BLaER1 treated with 17β-estradiol and CSF1 and Interleukin-3, amounts not matched to agents 10 nM and 100 nM (cell line): ENCODE data around the gene DECR2.
A peak's percentile ranks its signal among the peaks of the same experiment; 100 is the strongest.

Source experiments
- H3K27ac ChIP-seq, 11 experiments: shearing (Covaris generic); formaldehyde crosslinking; 2 replicates each; pipeline ENCODE4 v1.8.1; 2022
- H3K27me3 ChIP-seq, 11 experiments: shearing (Covaris generic); formaldehyde crosslinking; 2 replicates each; pipeline ENCODE4 v1.8.1; 2022
- H3K36me3 ChIP-seq, 11 experiments: shearing (Covaris generic); formaldehyde crosslinking; 2 replicates each; pipeline ENCODE4 v1.8.1; 2022
- H3K4me1 ChIP-seq, 10 experiments: shearing (Covaris generic); formaldehyde crosslinking; 2 replicates each; pipeline ENCODE4 v1.8.1; 2022
- H3K4me2 ChIP-seq, 11 experiments: shearing (Covaris generic); formaldehyde crosslinking; 2 replicates each; pipeline ENCODE4 v1.8.1; 2022
- H3K4me3 ChIP-seq, 10 experiments: shearing (Covaris generic); formaldehyde crosslinking; 2 replicates each; pipeline ENCODE4 v1.8.1; 2022
- H3K9ac ChIP-seq, 11 experiments: shearing (Covaris generic); formaldehyde crosslinking; 2 replicates each; pipeline ENCODE4 v1.8.1; 2022
- H3K9me3 ChIP-seq, 11 experiments: shearing (Covaris generic); formaldehyde crosslinking; replicated peaks in 1 of 11; 2 replicates each; pipeline ENCODE4 v1.8.1; 2022
- H4K20me1 ChIP-seq, 11 experiments: shearing (Covaris generic); formaldehyde crosslinking; 2 replicates each; pipeline ENCODE4 v1.8.1; 2022
- Cebpa-rat ChIP-seq, 11 experiments: shearing (Covaris generic); IDR thresholded peaks; 2 replicates each; pipeline ENCODE4 v1.8.1; 2022

Gene DECR2

DNA sequence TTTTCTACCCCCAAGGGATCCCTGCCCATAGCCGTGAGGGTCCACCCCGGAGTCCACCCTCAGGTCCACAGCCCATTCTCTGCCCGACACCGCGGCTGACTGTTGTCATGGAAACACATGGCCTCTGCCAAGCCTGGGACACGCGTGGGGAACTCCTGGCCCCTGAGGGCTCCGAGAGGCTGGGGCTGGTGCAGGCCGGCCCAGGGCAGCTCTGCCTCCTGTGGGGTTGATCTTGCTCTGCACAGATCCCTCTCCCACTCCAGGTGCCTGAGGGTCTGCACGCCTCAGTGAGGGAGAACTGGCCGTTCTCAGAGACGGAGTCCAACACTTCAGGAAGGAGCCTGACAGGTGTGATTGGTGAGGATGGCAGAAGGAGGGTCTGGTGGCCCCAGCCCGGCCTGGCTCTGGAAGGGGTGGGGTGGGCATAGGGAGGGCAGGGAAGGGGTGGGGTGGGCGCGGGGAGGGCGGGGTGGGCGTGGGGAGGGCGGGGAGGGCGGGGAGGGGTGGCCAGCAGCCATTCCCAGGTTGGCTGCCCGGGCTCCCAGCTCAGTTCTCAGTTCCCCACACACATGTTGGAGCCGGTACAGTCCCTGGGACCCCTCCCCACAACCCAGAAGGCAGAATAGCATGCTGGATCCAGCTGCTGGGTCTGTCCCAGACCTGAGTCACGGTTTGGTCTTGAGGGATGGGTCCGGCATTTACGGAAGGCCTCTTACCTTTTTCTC, 37.8 kb upstream of the DECR2 start:
- no peak overlapping the region for H3K27ac ChIP-seq
- TF ChIP-seq Cebpa-rat (IDR thresholded peaks at IDR 0.05): no peak
- H4K20me1 ChIP-seq: peaks cover 0 to 50% (median 21%) of the 10 kb centered on the region in 11 experiments; a peak in 16 of 22 replicates
- peaks cover 13 to 64% (median 50%) of the 10 kb centered on the region in 10 experiments; a peak in 19 of 20 replicates for H3K4me1 ChIP-seq
- no peaks in the 10 kb centered on the region for H3K9me3 ChIP-seq
- no peak overlapping the region for H3K4me3 ChIP-seq
- H3K27me3 ChIP-seq: no peaks in the 10 kb centered on the region; a peak in 1 of 22 replicates
- peak overlapping the region in 10 of 11 experiments; percentile 37 to 91 (median 69); a peak in 15 of 22 replicates for H3K4me2 ChIP-seq
- H3K9ac ChIP-seq: 0 out of 22 replicates have a peak overlapping the region, but pooled peaks of 2 of the 11 experiments have one; percentile 15 to 23
- H3K36me3 ChIP-seq: peaks cover 24 to 33% (median 29%) of the 10 kb centered on the region in 11 experiments

- Histone ChIP-seq H3K4me1 (peaks cover 22 to 73% (median 60%) of the 10 kb centered on the region in 10 experiments), H3K9ac (no peak overlapping the region), H3K36me3 (peaks cover 29 to 39% (median 34%) of the 10 kb centered on the region in 11 experiments), H3K27ac (no peak overlapping the region), H4K20me1 (peaks cover 0 to 59% (median 29%) of the 10 kb centered on the region in 11 experiments; a peak in 16 of 22 replicates), H3K4me3 (no peak overlapping the region), H3K9me3 (no peaks in the 10 kb centered on the region), H3K27me3 (no peaks in the 10 kb centered on the region; a peak in 1 of 22 replicates), H3K4me2 (peak overlapping the region in 7 of 11 experiments; percentile 9 to 91 (median 85); a peak in 8 of 22 replicates)
- no peak for TF ChIP-seq Cebpa-rat (IDR thresholded peaks at IDR 0.05)
These were observed 36.8 kb upstream of the DECR2 start for GRCh38 chr16:364595-365491.

DNA sequence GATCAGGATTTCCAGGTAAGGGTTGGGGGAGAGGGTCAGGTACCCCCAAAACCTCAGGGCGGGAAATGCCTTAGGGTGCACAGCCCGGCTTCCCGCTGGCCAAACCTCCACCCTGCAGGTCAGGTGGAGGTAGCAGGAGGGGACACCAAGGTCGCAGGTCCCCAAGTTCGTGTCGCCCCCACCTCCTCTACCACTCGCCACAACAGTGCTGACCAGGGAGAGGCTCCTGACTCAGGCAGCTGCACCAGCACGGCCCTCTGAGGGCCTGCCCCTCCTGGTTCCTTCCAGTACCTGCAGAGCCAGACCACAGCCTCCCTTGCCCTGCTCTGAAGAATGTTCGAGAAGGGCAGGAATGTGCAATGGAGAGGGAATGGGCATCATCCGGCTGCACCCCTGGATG, 35.2 kb upstream of the DECR2 start:
- peak overlapping the region in 8 of 11 experiments; percentile 10 to 69 (median 49); a peak in 13 of 22 replicates for H3K9ac ChIP-seq
- H3K27ac ChIP-seq: peak overlapping the region in 4 of 11 experiments; percentile 45 to 61 (median 50); a peak in 7 of 22 replicates
- H3K4me1 ChIP-seq: peaks cover 33 to 85% (median 71%) of the 10 kb centered on the region in 10 experiments
- TF ChIP-seq Cebpa-rat (IDR thresholded peaks at IDR 0.05): no peak
- no peaks in the 10 kb centered on the region; a peak in 1 of 22 replicates for H3K27me3 ChIP-seq
- H3K9me3 ChIP-seq: no peaks in the 10 kb centered on the region
- H3K4me2 ChIP-seq: peak overlapping the region in 9 of 11 experiments; percentile 26 to 91 (median 73); a peak in 17 of 22 replicates
- H3K36me3 ChIP-seq: peaks cover 29 to 42% (median 34%) of the 10 kb centered on the region in 11 experiments
- peak overlapping the region in 1 of 10 experiments; percentile 38; a peak in 2 of 20 replicates for H3K4me3 ChIP-seq
- peaks cover 0 to 68% (median 36%) of the 10 kb centered on the region in 11 experiments; a peak in 18 of 22 replicates for H4K20me1 ChIP-seq

DNA sequence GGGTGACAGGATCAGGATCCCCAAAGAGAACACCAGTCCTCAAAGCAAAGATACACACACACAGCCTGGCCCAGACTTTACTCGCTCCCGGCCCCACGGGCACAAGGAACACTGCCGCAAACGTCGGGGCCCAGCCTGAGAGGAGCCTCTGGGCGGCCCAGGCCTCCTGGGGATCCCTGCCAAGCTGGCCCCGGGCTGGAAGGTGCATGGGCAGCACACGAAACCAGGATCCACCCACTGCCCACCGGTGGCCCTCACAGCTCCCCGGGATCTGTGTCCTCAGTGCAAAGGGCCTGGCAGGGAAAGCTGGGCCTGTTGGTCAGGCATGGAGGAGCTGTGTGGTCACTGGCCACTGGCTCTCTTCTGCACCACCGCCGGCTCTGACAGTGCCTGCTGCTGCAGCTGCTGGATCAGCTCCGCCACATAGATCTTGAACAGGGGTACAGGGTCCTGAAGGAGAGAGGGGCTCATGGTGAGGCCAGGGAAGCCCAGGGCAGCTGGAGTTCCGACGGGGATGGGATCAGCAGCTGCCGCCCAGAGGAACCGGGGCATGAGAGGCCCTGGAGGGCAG, 34.3 kb upstream of the DECR2 start:
- no peaks in the 10 kb centered on the region; a peak in 1 of 22 replicates for H3K27me3 ChIP-seq
- no peaks in the 10 kb centered on the region for H3K9me3 ChIP-seq
- H3K36me3 ChIP-seq: peaks cover 33 to 51% (median 42%) of the 10 kb centered on the region in 11 experiments
- H3K27ac ChIP-seq: no peak overlapping the region
- peaks cover 40 to 85% (median 75%) of the 10 kb centered on the region in 10 experiments for H3K4me1 ChIP-seq
- TF ChIP-seq Cebpa-rat (IDR thresholded peaks at IDR 0.05): no peak
- H3K4me3 ChIP-seq: no peak overlapping the region
- H4K20me1 ChIP-seq: peaks cover 0 to 71% (median 46%) of the 10 kb centered on the region in 11 experiments; a peak in 19 of 22 replicates
- peak overlapping the region in 4 of 11 experiments; percentile 9 to 69 (median 32); a peak in 4 of 22 replicates for H3K9ac ChIP-seq
- H3K4me2 ChIP-seq: peak overlapping the region in 6 of 11 experiments; percentile 22 to 91 (median 79); a peak in 7 of 22 replicates

DNA sequence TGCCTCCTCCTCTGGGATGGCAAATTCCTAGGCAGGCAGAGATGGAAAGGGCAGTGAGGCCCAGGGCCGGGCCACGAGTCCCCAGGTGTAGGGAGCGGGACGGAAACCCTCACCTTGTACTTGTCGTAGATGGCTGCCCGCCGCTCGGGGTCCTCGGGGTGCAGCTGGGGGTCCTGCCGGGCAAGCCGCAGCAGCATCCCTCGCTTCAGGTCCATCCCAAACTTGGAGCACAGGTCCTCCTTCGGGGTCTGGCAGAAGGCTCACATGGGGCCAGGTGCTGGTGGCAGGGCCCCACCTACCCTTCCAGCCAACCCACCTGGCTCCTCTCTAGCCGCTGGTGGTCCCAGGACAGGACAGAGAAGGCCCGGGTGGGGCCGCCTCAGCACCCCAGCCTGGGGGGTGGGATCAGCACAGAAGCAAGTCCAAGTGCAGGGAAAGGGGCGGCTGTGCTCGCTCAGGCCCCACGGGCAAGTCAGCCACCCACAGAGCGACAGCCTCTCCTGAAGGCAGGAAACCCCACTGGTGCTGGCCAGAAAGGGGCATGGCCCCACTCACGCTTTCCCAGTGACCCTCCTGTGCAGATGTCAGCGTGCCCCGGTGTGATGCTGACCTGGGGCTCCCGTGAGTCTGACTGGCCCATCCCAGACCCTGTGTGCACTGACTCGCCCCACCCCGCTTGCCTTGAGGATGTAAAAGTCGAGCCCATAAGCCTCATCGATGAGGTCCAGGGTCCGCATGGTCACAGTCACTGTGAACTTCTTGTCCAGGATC, 33.1 kb upstream of the DECR2 start:
- Histone ChIP-seq H3K27me3 (no peaks in the 10 kb centered on the region), H3K36me3 (peaks cover 44 to 63% (median 54%) of the 10 kb centered on the region in 11 experiments), H3K9ac (peak overlapping the region; percentile 6 to 79 (median 68); a peak in 10 of 22 replicates), H3K4me2 (peak overlapping the region in 9 of 11 experiments; percentile 84 to 98 (median 95); a peak in 16 of 22 replicates), H3K27ac (no peak overlapping the region), H3K9me3 (no peaks in the 10 kb centered on the region), H3K4me1 (peaks cover 32 to 83% (median 72%) of the 10 kb centered on the region in 10 experiments), H3K4me3 (no peak overlapping the region), H4K20me1 (peaks cover 0 to 74% (median 42%) of the 10 kb centered on the region in 11 experiments; a peak in 20 of 22 replicates)
- TF ChIP-seq Cebpa-rat (IDR thresholded peaks at IDR 0.05): no peak

- H3K9me3 ChIP-seq: no peaks in the 10 kb centered on the region
- peak overlapping the region; percentile 40 to 79 (median 69); a peak in 21 of 22 replicates for H3K9ac ChIP-seq
- H4K20me1 ChIP-seq: peaks cover 0 to 77% (median 42%) of the 10 kb centered on the region in 11 experiments; a peak in 20 of 22 replicates
- peak overlapping the region in 1 of 11 experiments; percentile 22; a peak in 3 of 22 replicates for H3K27ac ChIP-seq
- peak overlapping the region; percentile 84 to 98 (median 94) for H3K4me2 ChIP-seq
- H3K4me3 ChIP-seq: peak overlapping the region; percentile 43 to 66 (median 55)
- no peak for TF ChIP-seq Cebpa-rat (IDR thresholded peaks at IDR 0.05)
- no peaks in the 10 kb centered on the region for H3K27me3 ChIP-seq
- peaks cover 32 to 77% (median 68%) of the 10 kb centered on the region in 10 experiments for H3K4me1 ChIP-seq
- H3K36me3 ChIP-seq: peaks cover 52 to 71% (median 62%) of the 10 kb centered on the region in 11 experiments
These were observed 32.3 kb upstream of the DECR2 start for GRCh38 chr16:369275-369865.

DNA sequence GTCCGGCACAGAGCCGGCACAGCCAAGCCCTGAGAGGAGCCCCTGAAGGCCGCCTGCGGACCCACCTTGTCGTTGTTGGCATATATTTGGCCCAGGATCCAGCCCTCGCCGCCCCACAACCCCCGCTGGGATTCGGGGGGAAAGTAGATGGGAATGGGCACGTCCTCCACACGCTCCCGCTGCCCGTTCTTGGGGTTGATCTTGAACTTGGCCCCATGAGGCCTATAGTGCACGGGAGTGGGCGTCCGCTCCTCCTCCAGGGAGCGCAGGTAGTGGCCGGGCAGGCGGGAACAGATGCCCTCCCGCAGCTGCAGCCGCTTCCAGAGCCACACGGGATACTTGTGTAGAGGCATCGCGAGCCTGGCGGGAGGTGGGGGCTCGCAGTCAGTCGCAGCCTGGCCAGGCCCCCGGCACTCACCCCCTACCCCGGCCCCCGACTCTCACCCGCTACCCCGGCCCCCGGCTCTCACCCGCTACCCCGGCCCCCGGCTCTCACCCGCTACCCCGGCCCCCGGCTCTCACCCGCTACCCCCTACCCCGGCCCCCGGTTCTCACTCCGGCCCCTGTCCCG, 31.7 kb upstream of the DECR2 start:
- Histone ChIP-seq H3K9ac (peak overlapping the region; percentile 40 to 79 (median 69); a peak in 21 of 22 replicates), H3K4me3 (peak overlapping the region; percentile 43 to 66 (median 55)), H3K4me2 (peak overlapping the region; percentile 84 to 98 (median 94)), H3K9me3 (no peaks in the 10 kb centered on the region), H3K27ac (peak overlapping the region in 1 of 11 experiments; percentile 22; a peak in 3 of 22 replicates), H3K36me3 (peaks cover 58 to 76% (median 68%) of the 10 kb centered on the region in 11 experiments), H3K27me3 (no peaks in the 10 kb centered on the region), H3K4me1 (peaks cover 32 to 72% (median 65%) of the 10 kb centered on the region in 10 experiments), H4K20me1 (peaks cover 0 to 80% (median 42%) of the 10 kb centered on the region in 11 experiments; a peak in 20 of 22 replicates)
- no peak for TF ChIP-seq Cebpa-rat (IDR thresholded peaks at IDR 0.05)
